Measurements from ENCODE around the gene MFAP4. TPM values are rescaled to one million over a fixed set of nuclear protein-coding genes. Genes with fewer than 3 reads are reported as not detected.

Gene MFAP4
- total RNA-seq, 1 experiment from 2014 or later = not detected

GRCh38 chr17:19336938-19337711, 49.9 kb downstream of the MFAP4 start:
- no peaks in the 10 kb centered on the region for H3K79me2 ChIP-seq (ENCODE audit: low read length)
- H3K4me3 ChIP-seq (ENCODE audit: low read length) = no peak overlapping the region
- H4K20me1 ChIP-seq (ENCODE audit: low read length) = no peaks in the 10 kb centered on the region
- H3K4me1 ChIP-seq (ENCODE audit: insufficient read depth, low read length) = no peaks in the 10 kb centered on the region
- no peak for TF ChIP-seq EZH2 (IDR thresholded peaks at IDR 0.05; ENCODE audit: low read length, unreplicated experiment)
- no peak for TF ChIP-seq EZH2phosphoT487 (IDR thresholded peaks at IDR 0.05; ENCODE audit: borderline replicate concordance, low read length)
- TF ChIP-seq CTCF (conservative IDR thresholded peaks at IDR 0.05; ENCODE audit: low read depth, low read length) = no peak
- ATAC-seq = no peak
- no peaks in the 10 kb centered on the region for H3F3A ChIP-seq (ENCODE audit: low read length, unreplicated experiment)
- DNase-seq = no peak
- H3K27ac ChIP-seq (ENCODE audit: low read length) = no peak overlapping the region
- H3K27me3 ChIP-seq (ENCODE audit: low read length) = no peaks in the 10 kb centered on the region
- ChIA-PET POLR2A (ENCODE audit: unreplicated experiment) (no interaction called here), CTCF (no interaction called here)
- H2AFZ ChIP-seq (ENCODE audit: low read length) = no peak overlapping the region
- no peaks in the 10 kb centered on the region for H3K36me3 ChIP-seq (ENCODE audit: low read depth, low read length)
- H3K9me3 ChIP-seq (ENCODE audit: low read length) = no peaks in the 10 kb centered on the region
- intact Hi-C loops (cut with micrococcal nuclease) = no loop called here
- no peak overlapping the region for H3K9ac ChIP-seq (ENCODE audit: low read length)
- no TSS peak for BruUV-seq (replicated peaks)
- H3K9me2 ChIP-seq (replicated peaks; ENCODE audit: low read length) = no peaks in the 10 kb centered on the region
- H3K4me2 ChIP-seq (ENCODE audit: low read length) = no peak overlapping the region

GRCh38 chr17:19335951-19336631, 50.9 kb downstream of the MFAP4 start:
- no peaks in the 10 kb centered on the region for H4K20me1 ChIP-seq (ENCODE audit: low read length)
- no peaks in the 10 kb centered on the region for H3K36me3 ChIP-seq (ENCODE audit: low read depth, low read length)
- ATAC-seq (no peak), DNase-seq (no peak)
- H3K27ac ChIP-seq (ENCODE audit: low read length) = no peak overlapping the region
- H3K27me3 ChIP-seq (ENCODE audit: low read length) = no peaks in the 10 kb centered on the region
- BruUV-seq (replicated peaks) = no TSS peak
- ChIA-PET POLR2A (ENCODE audit: unreplicated experiment) (no interaction called here), CTCF (no interaction called here)
- no peaks in the 10 kb centered on the region for H3F3A ChIP-seq (ENCODE audit: low read length, unreplicated experiment)
- no peak overlapping the region for H3K4me2 ChIP-seq (ENCODE audit: low read length)
- intact Hi-C loops (cut with micrococcal nuclease) = no loop called here
- H3K9me3 ChIP-seq (ENCODE audit: low read length) = no peaks in the 10 kb centered on the region
- no peak overlapping the region for H3K9ac ChIP-seq (ENCODE audit: low read length)
- H3K9me2 ChIP-seq (replicated peaks; ENCODE audit: low read length) = no peaks in the 10 kb centered on the region
- no peaks in the 10 kb centered on the region for H3K79me2 ChIP-seq (ENCODE audit: low read length)
- TF ChIP-seq CTCF (conservative IDR thresholded peaks at IDR 0.05; ENCODE audit: low read depth, low read length) = no peak
- TF ChIP-seq EZH2phosphoT487 (IDR thresholded peaks at IDR 0.05; ENCODE audit: borderline replicate concordance, low read length) = no peak
- no peak for TF ChIP-seq EZH2 (IDR thresholded peaks at IDR 0.05; ENCODE audit: low read length, unreplicated experiment)
- H3K4me1 ChIP-seq (ENCODE audit: insufficient read depth, low read length) = no peaks in the 10 kb centered on the region
- H2AFZ ChIP-seq (ENCODE audit: low read length) = no peak overlapping the region
- no peak overlapping the region for H3K4me3 ChIP-seq (ENCODE audit: low read length)

GRCh38 chr17:19334331-19334730, 52.7 kb downstream of the MFAP4 start:
- Histone ChIP-seq H3K9ac (ENCODE audit: low read length) (no peak overlapping the region), H3F3A (ENCODE audit: low read length, unreplicated experiment) (no peaks in the 10 kb centered on the region), H3K4me2 (ENCODE audit: low read length) (no peak overlapping the region), H3K4me1 (ENCODE audit: insufficient read depth, low read length) (no peaks in the 10 kb centered on the region), H3K79me2 (ENCODE audit: low read length) (no peaks in the 10 kb centered on the region), H3K9me3 (ENCODE audit: low read length) (no peaks in the 10 kb centered on the region), H3K27me3 (ENCODE audit: low read length) (no peaks in the 10 kb centered on the region), H3K4me3 (ENCODE audit: low read length) (no peak overlapping the region), H4K20me1 (ENCODE audit: low read length) (no peaks in the 10 kb centered on the region), H3K9me2 (replicated peaks; ENCODE audit: low read length) (no peaks in the 10 kb centered on the region), H2AFZ (ENCODE audit: low read length) (no peak overlapping the region), H3K27ac (ENCODE audit: low read length) (no peak overlapping the region), H3K36me3 (ENCODE audit: low read depth, low read length) (no peaks in the 10 kb centered on the region)
- no peak for TF ChIP-seq CTCF (conservative IDR thresholded peaks at IDR 0.05; ENCODE audit: low read depth, low read length)
- intact Hi-C loops (cut with micrococcal nuclease) = no loop called here
- ATAC-seq (no peak), DNase-seq (no peak)
- POLR2A ChIA-PET (ENCODE audit: unreplicated experiment) = no interaction called here
- no TSS peak for BruUV-seq (replicated peaks)
- CTCF ChIA-PET = no interaction called here
